Activated effector memory CD4-positive, alpha-beta T cell treated with anti-CD3 and anti-CD28 coated beads, Interleukin-2, amount 50 U/mL, for 16 hours (primary cell): Measurements from ENCODE around the gene SCNN1A.

Experiments
- DNase-seq: peaks from one replicate; pipeline ENCODE4 v3.0.0-alpha.2; 2020

SCNN1A gene

GRCh38 chr12:6315704-6316597, 59.4 kb downstream of the SCNN1A start:
- no peak for DNase-seq

GRCh38 chr12:6315184-6315583, 60.2 kb downstream of the SCNN1A start:
- no peak for DNase-seq

- no peak for DNase-seq
Observed at GRCh38 chr12:6314776-6315175, 60.6 kb downstream of the SCNN1A start.

- no peak for DNase-seq
Observed at GRCh38 chr12:6313326-6313940, 61.9 kb downstream of the SCNN1A start.

- no peak for DNase-seq
Observed at GRCh38 chr12:6312529-6313325, 62.6 kb downstream of the SCNN1A start.

GRCh38 chr12:6311822-6312528, 63.4 kb downstream of the SCNN1A start:
- no peak for DNase-seq

GRCh38 chr12:6310771-6311610, 64.4 kb downstream of the SCNN1A start:
- no peak for DNase-seq

- no peak for DNase-seq
Observed at GRCh38 chr12:6307529-6307928, 67.8 kb downstream of the SCNN1A start.

GRCh38 chr12:6306599-6307220, 68.7 kb downstream of the SCNN1A start:
- no peak for DNase-seq

GRCh38 chr12:6306151-6306550, 69.2 kb downstream of the SCNN1A start:
- no peak for DNase-seq

GRCh38 chr12:6303071-6303470, 72.3 kb downstream of the SCNN1A start:
- no peak for DNase-seq

- no peak for DNase-seq
Observed at GRCh38 chr12:6302621-6303020, 72.7 kb downstream of the SCNN1A start.

- no peak for DNase-seq
Observed at GRCh38 chr12:6301721-6302120, 73.6 kb downstream of the SCNN1A start.

- no peak for DNase-seq
Observed at GRCh38 chr12:6297170-6297569, 78.2 kb downstream of the SCNN1A start.
